T-cell (primary cell): Measurements from ENCODE around the gene VIL1. TPM values are rescaled to one million over a fixed set of nuclear protein-coding genes. Genes with fewer than 3 reads are reported as not detected.

Experiments used
- ATAC-seq, 4 experiments: fragments of 200-7000 bp in 3 of 4; fragments of 150-1000 bp in 1 of 4; cut with Tn5 transposase; replicated peaks in 1 of 4; 1 replicate in 3 of 4; 2 replicates in 1 of 4; pipeline ENCODE4 v1.10.0; 2021; ENCODE audit warnings: moderate library complexity in 3 of 4, mild to moderate bottlenecking in 2 of 4, moderate number of reproducible peaks in 1 of 4
- CTCF ChIA-PET, 2 donors: fragments of 300-600 bp; sonication (Branson Sonifier 250); formaldehyde crosslinking; loops; one replicate each; lab custom pipeline; 2022; ENCODE audit warnings: antibody characterized with exemption in 2 of 2; lab: Charles Lee
- POLR2A ChIA-PET, 2 donors: fragments of 300-600 bp; sonication (Branson Sonifier 250); formaldehyde crosslinking; loops; one replicate each; lab custom pipeline; 2022; ENCODE audit warnings: antibody characterized with exemption in 2 of 2; lab: Charles Lee
- DNase-seq, 35 experiments: peaks; one replicate each; pipeline versions ENCODE4 v3.0.0 to v3.0.0-alpha.2; 2013 to 2023
- H3K27ac ChIP-seq: one replicate; pipeline ENCODE4 v1.5.1; 2013; ENCODE audit warnings: low read length
- H3K27me3 ChIP-seq, 2 experiments: replicated peaks in 1 of 2; 1 replicate in 1 of 2; 2 replicates in 1 of 2; pipeline versions ENCODE4 v1.6.1 to v1.7.0; 2013; ENCODE audit warnings: low read length in 1 of 2, mixed read lengths in 1 of 2; ENCODE audit not compliant: control insufficient read depth in 2 of 2, insufficient read depth in 2 of 2; ENCODE audit errors: extremely low read depth in 1 of 2
- H3K36me3 ChIP-seq, 2 donors: 1 replicate in 1 of 2; 2 replicates in 1 of 2; pipeline versions ENCODE4 v1.6.1 to v1.7.0; 2013; ENCODE audit warnings: low read length in 1 of 2; ENCODE audit not compliant: control insufficient read depth in 2 of 2, insufficient read depth in 1 of 2; ENCODE audit errors: extremely low read depth in 1 of 2
- H3K4me1 ChIP-seq, 2 experiments: 1 replicate in 1 of 2; 2 replicates in 1 of 2; pipeline versions ENCODE4 v1.6.1 to v1.7.0; 2013; ENCODE audit warnings: low read length in 2 of 2, mixed read lengths in 1 of 2; ENCODE audit not compliant: insufficient read depth in 2 of 2, control insufficient read depth in 1 of 2; ENCODE audit errors: extremely low read depth in 1 of 2
- H3K4me3 ChIP-seq, 2 donors: 1 replicate in 1 of 2; 2 replicates in 1 of 2; pipeline versions ENCODE4 v1.5.1 to v1.7.0; 2013; ENCODE audit warnings: mild to moderate bottlenecking in 2 of 2, low read length in 1 of 2, moderate library complexity in 1 of 2; ENCODE audit not compliant: control insufficient read depth in 1 of 2; ENCODE audit errors: extremely low read depth in 1 of 2
- H3K9me3 ChIP-seq: 2 replicates; pipeline ENCODE4 v1.7.0; 2013
- H3K27ac Mint-ChIP-seq, 2 donors: one replicate each; pipeline ENCODE4 v1.8.0; 2020 to 2021; ENCODE audit warnings: mild to moderate bottlenecking in 2 of 2, mixed read lengths in 2 of 2
- H3K27me3 Mint-ChIP-seq, 2 donors: one replicate each; pipeline ENCODE4 v1.8.0; 2021 to 2022; ENCODE audit warnings: mixed read lengths in 2 of 2
- H3K36me3 Mint-ChIP-seq: one replicate; pipeline ENCODE4 v1.8.0; 2021; ENCODE audit warnings: mixed read lengths
- H3K4me1 Mint-ChIP-seq, 3 donors: one replicate each; pipeline ENCODE4 v1.8.0; 2020 to 2022; ENCODE audit warnings: mixed read lengths in 3 of 3, mild to moderate bottlenecking in 1 of 3
- H3K4me3 Mint-ChIP-seq, 3 donors: one replicate each; pipeline ENCODE4 v1.8.0; 2020 to 2022; ENCODE audit warnings: mild to moderate bottlenecking in 3 of 3, mixed read lengths in 3 of 3, moderate library complexity in 3 of 3
- H3K9me3 Mint-ChIP-seq, 3 donors: one replicate each; pipeline ENCODE4 v1.8.0; 2020 to 2022; ENCODE audit warnings: mixed read lengths in 3 of 3
- WGBS: methylation state at CpG from one replicate; pipeline ENCODE4 v1.1.5; 2013; ENCODE audit warnings: missing lambda C conversion rate; ENCODE audit not compliant: insufficient coverage; 5-methylcytosine and 5-hydroxymethylcytosine counted together
- total RNA-seq, 35 experiments: library from RNA in 6 of 35; stranded (reverse) in 6 of 35; fragments of 120-200 nt in 1 of 35; gene quantifications; one replicate each; pipeline versions ENCODE4 v1.2.1 to v1.2.4 and lab custom pipeline; 2013 to 2026

VIL1 gene
- total RNA-seq, 5 donors from 2014 or later (not counting 1 experiment from before 2014, with no cell fraction given), result 0.23 to 0.67 (median 0.51) TPM

- Mint-ChIP-seq H3K27ac (no peak overlapping the region), H3K9me3 (no peaks in the 10 kb centered on the region), H3K36me3 (peaks cover 48% of the 10 kb centered on the region), H3K4me3 (no peak overlapping the region), H3K4me1 (peaks cover 13 to 16% (median 16%) of the 10 kb centered on the region in 3 donors), H3K27me3 (no peaks in the 10 kb centered on the region)
- no peak overlapping the region for H3K27ac ChIP-seq
- H3K27me3 ChIP-seq, result no peaks in the 10 kb centered on the region
- no peak overlapping the region for H3K4me3 ChIP-seq
- POLR2A ChIA-PET, result interaction anchor here in 1 of 2 donors (0.8 kb wide), 1 partner anchor 20 kb away, joined by 6 read pairs; no protein-coding TSS in a partner anchor
- ATAC-seq, result no peak
- no peak for DNase-seq
- WGBS, result 100% methylated on average over 2 of the region's 2 CpGs
- CTCF ChIA-PET, result interaction anchor here (0.6 to 0.7 kb wide), 2 partner anchors 14 to 65 kb away, joined by 4 to 5 read pairs; no protein-coding TSS in a partner anchor
- peaks cover 0 to 42% of the 10 kb centered on the region in 2 donors for H3K36me3 ChIP-seq
- no peaks in the 10 kb centered on the region for H3K9me3 ChIP-seq
- peaks cover 0 to 17% of the 10 kb centered on the region in 2 experiments for H3K4me1 ChIP-seq
These were observed 60.7 kb downstream of the VIL1 start for GRCh38 chr2:218479595-218479994.

- Histone ChIP-seq H3K4me3 (no peak overlapping the region), H3K9me3 (no peaks in the 10 kb centered on the region), H3K4me1 (peaks cover 0 to 17% of the 10 kb centered on the region in 2 experiments), H3K36me3 (peaks cover 0 to 30% of the 10 kb centered on the region in 2 donors), H3K27ac (no peak overlapping the region), H3K27me3 (no peaks in the 10 kb centered on the region)
- Mint-ChIP-seq H3K9me3 (no peaks in the 10 kb centered on the region), H3K4me3 (no peak overlapping the region), H3K27ac (peak overlapping the region; percentile 33 to 37), H3K4me1 (peaks cover 13 to 16% (median 16%) of the 10 kb centered on the region in 3 donors), H3K27me3 (no peaks in the 10 kb centered on the region), H3K36me3 (peaks cover 55% of the 10 kb centered on the region)
- WGBS, result no CpG with 5 or more reads among the region's 1 CpG
- DNase-seq (no peak), ATAC-seq (no peak)
- CTCF ChIA-PET, result interaction anchor here in 1 of 2 donors (0.7 kb wide), 1 partner anchor 50 kb away, joined by 6 read pairs; no protein-coding TSS in a partner anchor
- POLR2A ChIA-PET, result interaction anchor here in 1 of 2 donors (0.7 kb wide), 1 partner anchor 208 kb away, joined by 8 read pairs; no protein-coding TSS in a partner anchor
These were observed 63.7 kb downstream of the VIL1 start for GRCh38 chr2:218482651-218483050.

GRCh38 chr2:218485986-218486667, 67.2 kb downstream of the VIL1 start:
- H3K4me3 Mint-ChIP-seq, result no peak overlapping the region
- ATAC-seq (no peak), DNase-seq (no peak)
- no peaks in the 10 kb centered on the region for H3K27me3 Mint-ChIP-seq
- ChIA-PET CTCF (no interaction called here), POLR2A (no interaction called here)
- H3K4me1 Mint-ChIP-seq, result peaks cover 13 to 16% (median 16%) of the 10 kb centered on the region in 3 donors
- H3K36me3 Mint-ChIP-seq, result peaks cover 52% of the 10 kb centered on the region
- Histone ChIP-seq H3K27ac (no peak overlapping the region), H3K9me3 (no peaks in the 10 kb centered on the region), H3K4me1 (peaks cover 0 to 17% of the 10 kb centered on the region in 2 experiments), H3K27me3 (no peaks in the 10 kb centered on the region), H3K36me3 (peaks cover 3 to 37% of the 10 kb centered on the region in 2 donors), H3K4me3 (no peak overlapping the region)
- 80% methylated on average over 1 of the region's 7 CpGs for WGBS
- no peaks in the 10 kb centered on the region for H3K9me3 Mint-ChIP-seq
- peak overlapping the region in 1 of 2 donors; percentile 61 for H3K27ac Mint-ChIP-seq

GRCh38 chr2:218500501-218501060, 81.7 kb downstream of the VIL1 start:
- H3K9me3 ChIP-seq, result no peaks in the 10 kb centered on the region
- peaks cover 3 to 37% of the 10 kb centered on the region in 2 donors for H3K36me3 ChIP-seq
- no peaks in the 10 kb centered on the region for H3K4me1 Mint-ChIP-seq
- no peak for ATAC-seq
- no peak overlapping the region for H3K27ac ChIP-seq
- ChIA-PET CTCF (no interaction called here), POLR2A (interaction anchor here in 1 of 2 donors (0.5 kb wide), 1 partner anchor 47 kb away, joined by 3 read pairs; no protein-coding TSS in a partner anchor)
- no peaks in the 10 kb centered on the region for H3K27me3 ChIP-seq
- WGBS, result 100% methylated on average over 3 of the region's 10 CpGs
- H3K36me3 Mint-ChIP-seq, result peaks cover 34% of the 10 kb centered on the region
- H3K27me3 Mint-ChIP-seq, result no peaks in the 10 kb centered on the region
- H3K9me3 Mint-ChIP-seq, result no peaks in the 10 kb centered on the region
- DNase-seq, result no peak
- no peak overlapping the region for H3K4me3 Mint-ChIP-seq
- H3K27ac Mint-ChIP-seq, result no peak overlapping the region
- no peak overlapping the region for H3K4me3 ChIP-seq
- H3K4me1 ChIP-seq, result no peaks in the 10 kb centered on the region

- Mint-ChIP-seq H3K9me3 (no peaks in the 10 kb centered on the region), H3K27ac (no peak overlapping the region), H3K4me3 (no peak overlapping the region), H3K4me1 (no peaks in the 10 kb centered on the region), H3K27me3 (no peaks in the 10 kb centered on the region), H3K36me3 (peaks cover 40% of the 10 kb centered on the region)
- Histone ChIP-seq H3K27ac (no peak overlapping the region), H3K4me1 (no peaks in the 10 kb centered on the region), H3K4me3 (no peak overlapping the region), H3K27me3 (no peaks in the 10 kb centered on the region), H3K9me3 (no peaks in the 10 kb centered on the region), H3K36me3 (peaks cover 0 to 29% of the 10 kb centered on the region in 2 donors)
- DNase-seq (no peak), ATAC-seq (no peak)
- no CpG with 5 or more reads among the region's 2 CpGs for WGBS
- ChIA-PET CTCF (no interaction called here), POLR2A (no interaction called here)
These were observed 82.7 kb downstream of the VIL1 start for GRCh38 chr2:218501665-218502064.
